ENCODE measurements around the gene SLC6A18.

Gene SLC6A18

GRCh38 chr5:1232780-1233179, 7.6 kb downstream of the SLC6A18 start:
- no peak for DNase-seq (ENCODE audit: low spot score)

- no peak for DNase-seq (ENCODE audit: low spot score)
Observed at GRCh38 chr5:1235379-1235778, 10.2 kb downstream of the SLC6A18 start.

- DNase-seq (ENCODE audit: low spot score) = no peak
Observed at GRCh38 chr5:1235838-1236237, 10.7 kb downstream of the SLC6A18 start.

GRCh38 chr5:1239505-1240251, 14.5 kb downstream of the SLC6A18 start:
- no peak for DNase-seq (ENCODE audit: low spot score)

- no peak for DNase-seq (ENCODE audit: low spot score)
Observed at GRCh38 chr5:1240496-1241260, 15.5 kb downstream of the SLC6A18 start.

- no peak for DNase-seq (ENCODE audit: low spot score)
Observed at GRCh38 chr5:1241509-1242080, 16.4 kb downstream of the SLC6A18 start.

GRCh38 chr5:1242733-1243486, 17.7 kb downstream of the SLC6A18 start:
- no peak for DNase-seq (ENCODE audit: low spot score)

- DNase-seq (ENCODE audit: low spot score) = peak; percentile 78
Observed at GRCh38 chr5:1243487-1244130, 18.4 kb downstream of the SLC6A18 start.

GRCh38 chr5:1244255-1244654, 19.1 kb downstream of the SLC6A18 start:
- DNase-seq (ENCODE audit: low spot score) = no peak

GRCh38 chr5:1244976-1245375, 19.8 kb downstream of the SLC6A18 start:
- no peak for DNase-seq (ENCODE audit: low spot score)

- DNase-seq (ENCODE audit: low spot score) = no peak
Observed at GRCh38 chr5:1245905-1246576, 20.9 kb downstream of the SLC6A18 start.

- DNase-seq (ENCODE audit: low spot score) = peak; percentile 96
Observed at GRCh38 chr5:1246711-1247431, 21.7 kb downstream of the SLC6A18 start.

GRCh38 chr5:1247811-1248210, 22.6 kb downstream of the SLC6A18 start:
- DNase-seq (ENCODE audit: low spot score) = no peak

GRCh38 chr5:1249366-1250280, 24.4 kb downstream of the SLC6A18 start:
- no peak for DNase-seq (ENCODE audit: low spot score)

GRCh38 chr5:1251678-1252580, 26.7 kb downstream of the SLC6A18 start:
- no peak for DNase-seq (ENCODE audit: low spot score)

GRCh38 chr5:1252681-1253080, 27.5 kb downstream of the SLC6A18 start:
- no peak for DNase-seq (ENCODE audit: low spot score)

GRCh38 chr5:1253456-1254105, 28.4 kb downstream of the SLC6A18 start:
- no peak for DNase-seq (ENCODE audit: low spot score)

GRCh38 chr5:1254196-1254595, 29.0 kb downstream of the SLC6A18 start:
- no peak for DNase-seq (ENCODE audit: low spot score)
